HL-60/S4 treated with retinoic acid at 250 ng/mL for 4 days and 3 days (cell line): ENCODE results near the gene HAPLN3.

Source experiments
- in situ Hi-C: fragments of 300-500 bp; cut with MboI; formaldehyde crosslinking; loops from 2 replicates; pipeline ENCODE4 v1.7.0; 2022; ENCODE audit warnings: low sequenced_read_pairs

HAPLN3 gene

GRCh38 chr15:88834211-88834812 is 61.0 kb downstream of the HAPLN3 start:
- in situ Hi-C loops = no loop called here

- in situ Hi-C loops = no loop called here
Observed at GRCh38 chr15:88833731-88834100, 61.6 kb downstream of the HAPLN3 start.

GRCh38 chr15:88832820-88833730 is 62.3 kb downstream of the HAPLN3 start:
- in situ Hi-C loops = no loop called here

GRCh38 chr15:88830016-88830415 is 65.3 kb downstream of the HAPLN3 start:
- in situ Hi-C loops = no loop called here

- in situ Hi-C loops = no loop called here
Observed at GRCh38 chr15:88828791-88829190, 66.6 kb downstream of the HAPLN3 start.
